GM18498 (cell line): Measurements from ENCODE around the gene PRSS21.
A peak's percentile ranks its signal among the peaks of the same experiment; 100 is the strongest.

Source experiments
- ATAC-seq: cut with Tn5 transposase; IDR thresholded peaks from one replicate; pipeline ENCODE4 v1.9.1; 2021; ENCODE audit warnings: mild to moderate bottlenecking, moderate library complexity; ENCODE audit not compliant: unreplicated experiment

The PRSS21 gene

DNA sequence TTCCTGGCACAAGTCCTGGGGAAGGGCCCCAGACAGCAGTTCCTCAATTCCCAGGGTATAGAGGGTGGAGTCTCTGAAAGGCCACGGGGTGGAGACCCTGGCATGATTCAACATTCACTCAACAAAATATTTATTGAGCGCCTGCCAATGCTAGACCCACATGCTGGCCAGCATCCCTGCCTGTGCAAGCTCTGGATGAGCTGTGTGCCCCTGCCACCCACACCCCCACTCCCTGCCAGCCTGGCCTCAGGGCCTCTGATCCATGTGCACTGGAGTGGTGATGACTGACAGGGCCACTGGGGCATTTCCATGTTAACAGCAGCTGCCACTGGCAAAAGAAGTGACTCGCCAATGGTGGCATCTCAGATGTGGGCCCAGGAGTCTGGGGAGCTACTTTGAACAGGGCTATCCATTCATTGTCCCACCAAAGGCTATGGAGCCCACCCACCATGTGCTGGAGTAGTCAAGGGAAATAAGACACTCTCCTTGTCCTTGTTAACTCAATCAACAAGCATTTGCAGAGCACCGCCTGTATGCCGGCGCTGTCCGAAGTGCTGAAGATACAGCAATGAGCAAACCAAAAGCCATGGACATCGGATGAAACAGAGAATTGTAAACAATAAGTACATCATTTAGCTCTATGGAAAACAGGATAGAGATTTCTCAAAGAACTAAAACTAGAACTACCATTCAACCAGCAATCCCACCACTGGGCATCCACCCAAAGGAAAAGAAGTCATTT is 44.0 kb downstream of the PRSS21 start:
- no peak for ATAC-seq

DNA sequence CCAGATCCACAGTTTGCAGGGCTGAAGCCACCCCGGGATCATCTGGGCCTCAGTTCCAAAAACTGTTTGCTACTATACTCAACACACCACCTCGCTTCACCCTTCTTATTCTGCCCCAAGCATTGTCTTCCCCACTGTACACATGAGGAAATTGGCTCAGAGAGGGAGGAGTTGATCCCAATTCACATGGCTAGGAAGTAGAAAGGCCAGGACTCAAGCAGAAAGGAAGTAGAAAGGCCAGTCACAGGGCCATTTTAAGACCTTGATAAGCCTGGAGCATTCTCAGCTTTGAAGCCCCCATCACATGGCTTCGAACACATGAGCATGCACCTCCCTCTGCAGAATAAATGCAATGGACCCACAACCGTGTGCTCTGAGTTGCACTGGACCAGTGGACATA is 48.6 kb downstream of the PRSS21 start:
- no peak for ATAC-seq

DNA sequence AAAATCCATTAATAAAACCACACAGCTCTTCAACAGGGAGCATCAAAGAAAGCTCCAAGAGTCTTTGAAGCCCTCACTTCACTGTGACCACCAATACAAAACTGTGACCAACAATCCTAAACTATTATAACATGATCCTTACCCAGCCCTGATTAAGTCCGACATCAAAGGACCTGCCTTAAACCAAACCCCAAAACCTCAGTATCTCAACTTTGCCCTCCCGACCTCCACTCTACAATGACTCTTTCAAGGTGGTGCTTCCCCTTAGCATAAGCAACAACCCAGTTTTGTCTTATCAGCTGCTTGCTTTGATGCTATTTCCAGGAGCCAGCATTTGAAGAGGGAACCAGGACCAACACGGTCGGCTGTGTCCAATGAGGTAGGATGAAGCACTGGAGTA is 49.4 kb downstream of the PRSS21 start:
- ATAC-seq = no peak

DNA sequence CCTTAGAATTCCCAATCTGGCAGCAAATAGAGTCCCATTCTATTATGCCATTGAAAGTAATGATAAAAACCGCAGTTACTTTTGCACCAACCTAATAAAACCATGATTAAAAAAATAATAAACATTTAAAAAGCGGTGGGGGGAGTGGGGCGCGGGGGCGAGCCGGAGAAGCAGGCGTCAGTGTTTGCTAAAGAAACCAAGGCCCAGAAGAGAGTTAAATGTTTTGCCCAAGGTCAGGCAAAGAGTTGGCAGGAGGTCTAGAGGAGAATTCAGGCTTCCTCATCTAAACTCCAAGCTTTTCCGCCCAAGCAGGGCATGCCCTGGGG is 50.6 kb downstream of the PRSS21 start:
- no peak for ATAC-seq

DNA sequence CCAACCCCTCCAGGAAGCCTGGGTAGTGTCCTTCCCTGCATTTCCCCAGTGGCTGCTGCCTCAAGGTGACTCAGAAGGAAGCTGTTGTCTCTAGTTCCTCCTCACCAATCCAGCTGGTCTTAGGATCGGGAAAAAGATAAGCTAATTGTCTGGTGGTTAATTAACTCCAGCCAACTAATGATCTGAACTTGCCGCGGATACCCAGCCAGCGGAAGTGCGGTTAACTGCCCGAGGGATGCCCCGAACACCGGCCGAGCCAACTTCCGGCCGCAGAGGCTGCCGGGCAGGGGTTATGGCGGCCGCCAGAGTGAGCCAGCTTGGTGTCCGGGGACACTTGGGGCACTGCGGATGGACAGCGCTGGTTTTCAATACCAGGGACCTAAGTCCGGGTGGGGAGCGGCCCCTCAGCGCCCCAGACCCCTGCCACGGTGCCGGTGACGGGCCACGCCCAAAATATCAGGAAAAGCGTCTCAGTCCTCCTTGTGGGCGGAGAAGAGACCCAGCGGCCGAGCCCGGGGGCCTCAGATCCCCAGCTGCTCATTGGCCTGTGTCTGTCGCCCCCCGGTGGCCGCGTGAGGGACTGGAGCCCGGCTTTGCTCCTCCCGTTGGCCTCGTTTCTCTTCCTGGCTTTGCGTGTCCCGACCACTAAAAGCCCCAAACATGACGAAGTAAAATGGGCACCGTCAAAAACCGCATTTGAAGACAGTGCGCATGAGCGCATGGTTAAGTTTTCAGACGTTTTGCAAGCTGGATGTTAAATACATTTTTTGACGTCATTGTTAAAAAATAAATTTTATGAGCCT is 51.2 kb downstream of the PRSS21 start:
- ATAC-seq = peak; percentile 87
